Measurements from ENCODE around the gene SOX18.
"Not testable (repeated sequence)": the region's sequence is repeated elsewhere in the genome, so short reads cannot be mapped to it uniquely, and the experiment has no call there.

The SOX18 gene

GRCh38 chr20:64049060-64049877, at the start of gene SOX18:
Gene SOX18 (minus strand): TSS chr20:64049639. CDS start chr20:64049516, 123 bp downstream.
- peak; percentile 33 for DNase-seq (ENCODE audit: low spot score)

GRCh38 chr20:64098471-64099013, 49.1 kb upstream of the SOX18 start:
- no peak for DNase-seq (ENCODE audit: low spot score)

GRCh38 chr20:64096535-64096934, 47.1 kb upstream of the SOX18 start:
- DNase-seq (ENCODE audit: low spot score): no peak

GRCh38 chr20:64095927-64096326, 46.5 kb upstream of the SOX18 start:
- no peak for DNase-seq (ENCODE audit: low spot score)

- DNase-seq (ENCODE audit: low spot score): no peak
Observed at GRCh38 chr20:64095455-64095854, 46.0 kb upstream of the SOX18 start.

- DNase-seq (ENCODE audit: low spot score): no peak
Observed at GRCh38 chr20:64093013-64093503, 43.6 kb upstream of the SOX18 start.

- no peak for DNase-seq (ENCODE audit: low spot score)
Observed at GRCh38 chr20:64092258-64093012, 43.0 kb upstream of the SOX18 start.

- DNase-seq (ENCODE audit: low spot score): no peak
Observed at GRCh38 chr20:64091770-64092169, 42.3 kb upstream of the SOX18 start.

GRCh38 chr20:64091340-64091739, 41.9 kb upstream of the SOX18 start:
- no peak for DNase-seq (ENCODE audit: low spot score)

GRCh38 chr20:64090165-64090564, 40.7 kb upstream of the SOX18 start:
- no peak for DNase-seq (ENCODE audit: low spot score)

- DNase-seq (ENCODE audit: low spot score): not testable (repeated sequence)
Observed at GRCh38 chr20:64088586-64088985, 39.1 kb upstream of the SOX18 start.

GRCh38 chr20:64087226-64087825, 37.9 kb upstream of the SOX18 start:
- not testable (repeated sequence) for DNase-seq (ENCODE audit: low spot score)

- no peak for DNase-seq (ENCODE audit: low spot score)
Observed at GRCh38 chr20:64086801-64087200, 37.4 kb upstream of the SOX18 start.

GRCh38 chr20:64084685-64085152, 35.3 kb upstream of the SOX18 start:
- DNase-seq (ENCODE audit: low spot score): no peak

GRCh38 chr20:64083804-64084684, 34.6 kb upstream of the SOX18 start, which contains the start of gene LKAAEAR1:
Gene LKAAEAR1 (minus strand): TSS chr20:64084398. CDS start chr20:64084219, 179 bp downstream.
- DNase-seq (ENCODE audit: low spot score): no peak

- DNase-seq (ENCODE audit: low spot score): no peak
Observed at GRCh38 chr20:64083378-64083803, 34.0 kb upstream of the SOX18 start.

- DNase-seq (ENCODE audit: low spot score): no peak
Observed at GRCh38 chr20:64082820-64083377, 33.5 kb upstream of the SOX18 start.

- no peak for DNase-seq (ENCODE audit: low spot score)
Observed at GRCh38 chr20:64082126-64082731, 32.8 kb upstream of the SOX18 start.

GRCh38 chr20:64081624-64081964, 32.2 kb upstream of the SOX18 start:
- DNase-seq (ENCODE audit: low spot score): no peak

Measured in LoVo (cell line).